ENCODE data around the gene CDH2.

DNA sequence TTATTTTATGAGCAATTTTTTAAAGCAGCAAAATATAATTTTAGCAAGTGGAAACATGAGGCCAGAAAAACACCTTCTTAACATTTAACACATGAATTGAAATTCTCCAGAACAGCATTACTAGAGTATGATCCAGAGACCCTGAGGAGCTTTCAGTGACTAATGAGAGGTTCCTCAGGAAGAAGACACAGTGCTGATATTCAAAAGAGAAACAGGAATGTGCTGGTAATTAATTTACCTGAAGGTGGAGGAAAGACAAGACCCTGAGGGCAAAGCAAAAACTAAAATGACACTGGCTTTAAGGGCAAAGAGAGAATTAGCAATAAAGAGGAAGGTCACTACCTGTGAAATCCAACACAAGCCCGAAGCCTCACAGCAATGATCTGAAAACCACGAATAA, 97.0 kb downstream of the CDH2 start:
- TF ChIP-seq POLR2A (IDR thresholded peaks at IDR 0.05) (no peak), CTCF (IDR thresholded peaks at IDR 0.05) (no peak)

Measured in lower leg skin (tissue), 3 donors.